GM08714 (cell line): ENCODE data around the gene ERC2.

ENCODE experiments used
- H3K4me3 ChIP-seq: fragments of 200-500 bp; sonication (Bioruptor generic); 2 replicates; pipeline ENCODE4 v1.5.1; 2014; ENCODE audit warnings: mild to moderate bottlenecking, low read length, inconsistent platforms
- ZNF274 ChIP-seq: IDR thresholded peaks from 2 replicates; pipeline ENCODE4 v1.6.1; 2012; ENCODE audit warnings: mild to moderate bottlenecking, low read depth, low read length

ERC2 gene

DNA sequence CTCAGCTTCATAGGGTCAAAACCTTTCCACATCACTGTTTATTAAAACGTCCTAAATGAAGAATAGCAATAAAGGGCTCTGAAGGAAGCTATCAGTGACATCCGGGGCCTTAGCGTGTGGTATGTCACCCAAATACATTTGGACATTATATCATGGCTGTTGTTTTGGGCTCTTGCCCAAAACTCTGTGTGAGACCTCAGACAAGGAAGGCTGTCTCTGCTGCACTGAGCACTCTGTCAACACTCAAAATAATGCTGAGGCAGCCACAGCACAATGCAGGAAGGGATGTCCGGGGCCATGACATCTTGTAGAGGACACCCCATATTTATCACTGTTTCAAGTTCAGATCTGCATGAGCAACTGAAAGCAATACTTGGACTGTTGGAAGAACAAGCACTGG lies 687.4 kb downstream of the ERC2 start:
- no peak overlapping the region for H3K4me3 ChIP-seq
- no peak for TF ChIP-seq ZNF274

DNA sequence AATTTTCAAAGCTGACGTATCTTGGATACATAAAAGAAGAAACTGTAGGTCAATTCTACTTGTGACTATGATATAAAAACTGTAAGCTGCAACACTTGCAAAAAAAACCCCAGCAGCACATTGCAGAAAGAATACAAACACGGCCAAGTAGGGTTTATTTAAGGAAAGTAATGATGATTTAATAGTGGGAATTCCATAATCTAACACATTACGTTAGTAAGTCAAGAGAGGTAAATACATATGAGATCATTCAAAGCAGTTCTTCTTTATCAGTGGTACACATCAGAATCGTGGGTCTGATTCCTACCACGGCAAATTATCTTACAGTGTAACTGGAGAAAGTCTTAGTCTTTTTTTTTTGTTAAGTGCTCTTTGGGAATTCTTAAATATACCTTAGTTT lies 688.7 kb downstream of the ERC2 start:
- TF ChIP-seq ZNF274: no peak
- H3K4me3 ChIP-seq: no peak overlapping the region

DNA sequence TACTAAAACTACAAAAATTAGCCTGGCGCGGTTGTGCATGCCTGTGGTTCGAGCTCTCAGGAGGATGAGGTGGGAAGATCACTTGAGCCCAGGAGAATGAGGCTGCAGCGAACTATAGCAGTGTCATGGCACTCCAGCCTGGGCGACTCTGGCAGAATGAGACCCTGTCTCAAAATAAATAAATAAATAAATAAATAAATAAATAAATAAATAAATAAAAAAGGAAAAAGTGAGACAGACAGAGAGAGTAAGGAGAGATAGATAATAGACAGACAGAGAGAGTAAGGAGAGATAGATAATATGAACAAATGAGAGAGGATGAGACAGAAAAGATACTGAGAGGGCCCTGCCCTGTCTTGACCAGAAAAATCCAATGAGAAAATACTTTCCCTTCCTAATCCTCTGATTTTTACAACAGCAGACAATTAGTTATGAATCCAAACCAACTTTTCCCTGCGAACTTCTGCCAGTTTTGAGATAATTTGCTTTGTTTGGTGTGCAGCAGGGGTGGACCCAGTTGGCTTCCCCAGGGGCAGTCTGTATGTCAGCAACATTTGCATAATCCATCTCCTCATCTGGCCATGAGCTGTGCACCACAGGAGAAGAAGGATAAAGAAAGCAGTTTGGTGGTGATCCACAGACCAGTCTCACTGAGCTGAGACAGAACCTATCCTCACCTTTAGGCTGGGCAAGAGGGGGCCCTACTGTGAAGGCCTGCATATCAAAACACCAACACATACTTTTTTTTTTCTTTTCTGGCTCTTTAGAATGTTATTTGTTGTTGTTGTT lies 692.7 kb downstream of the ERC2 start:
- no peak overlapping the region for H3K4me3 ChIP-seq
- TF ChIP-seq ZNF274: no peak

DNA sequence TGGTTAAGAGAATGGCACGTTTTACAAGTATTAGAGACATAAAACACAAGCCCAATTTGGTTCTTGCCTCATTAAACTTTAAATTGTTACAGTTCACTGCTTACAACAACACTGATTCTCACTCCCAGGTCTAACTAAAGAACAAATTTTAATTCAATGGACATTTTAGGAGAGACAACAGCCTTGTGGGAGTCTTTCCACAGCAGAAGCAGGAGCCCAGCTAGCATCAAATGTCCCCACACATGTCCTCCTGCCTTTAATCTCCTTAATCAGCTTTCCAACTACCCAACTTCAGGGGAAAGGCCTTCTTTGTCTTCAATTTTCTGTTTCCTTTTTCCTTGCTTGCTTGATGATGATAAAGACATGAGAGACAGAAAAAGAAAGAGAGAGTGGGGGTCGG lies 693.4 kb downstream of the ERC2 start:
- no peak for TF ChIP-seq ZNF274
- H3K4me3 ChIP-seq: no peak overlapping the region

DNA sequence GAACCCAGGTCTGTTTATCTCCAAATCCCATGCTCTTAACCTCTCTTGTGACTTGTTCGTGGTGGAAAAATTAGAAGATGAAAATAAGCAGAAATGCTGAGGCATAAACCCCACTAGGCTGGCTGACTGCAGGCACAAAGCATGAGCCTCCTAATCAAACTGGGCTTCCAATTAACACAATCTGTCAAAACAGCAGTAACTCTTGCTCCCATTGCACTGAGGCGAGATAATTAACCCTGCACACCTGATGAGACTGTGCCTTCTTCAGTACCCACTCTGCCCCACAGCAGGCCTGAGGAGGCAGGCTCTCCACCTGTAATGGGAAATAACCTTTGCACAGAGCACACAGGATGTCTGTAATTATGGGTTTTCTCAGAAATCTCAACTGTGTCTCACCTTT lies 696.8 kb downstream of the ERC2 start:
- TF ChIP-seq ZNF274: no peak
- no peak overlapping the region for H3K4me3 ChIP-seq

DNA sequence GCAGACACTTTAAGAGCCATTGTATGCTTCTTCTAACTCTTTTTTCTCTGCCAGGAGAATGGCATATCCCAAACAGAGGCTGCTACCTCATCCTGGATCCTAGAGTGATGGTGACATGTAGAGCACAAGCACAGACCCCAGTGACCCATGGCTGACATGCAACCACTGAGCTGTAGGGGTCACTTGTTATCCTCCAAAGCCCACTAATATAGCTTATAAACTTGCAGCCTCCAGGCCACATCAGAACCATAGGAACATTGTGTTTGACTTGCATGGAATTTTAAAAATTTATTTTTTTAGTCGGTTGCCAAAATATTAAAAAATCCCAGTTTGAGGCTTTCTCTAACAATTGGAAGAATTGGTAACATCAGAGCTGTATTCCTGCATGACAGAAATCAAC lies 698.2 kb downstream of the ERC2 start:
- TF ChIP-seq ZNF274: no peak
- H3K4me3 ChIP-seq: no peak overlapping the region

DNA sequence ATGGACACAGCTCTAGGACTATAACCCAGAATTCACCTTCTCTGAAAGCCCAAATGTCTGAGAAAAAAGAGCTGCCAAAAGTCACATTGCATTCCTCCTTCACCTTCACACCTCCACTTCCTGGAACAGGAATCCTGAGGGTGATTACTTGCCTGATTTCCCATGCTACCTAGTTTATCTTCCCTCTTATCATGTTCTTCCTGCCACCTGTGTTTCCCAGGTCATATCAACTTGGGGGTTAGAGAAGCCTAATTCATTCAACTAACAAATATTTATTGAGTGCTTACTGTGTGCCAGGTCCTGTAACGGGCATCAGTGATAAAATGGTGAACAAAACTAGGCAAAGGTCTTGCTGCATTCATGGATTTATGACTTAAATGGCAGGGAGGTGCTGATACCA lies 701.5 kb downstream of the ERC2 start:
- no peak for TF ChIP-seq ZNF274
- H3K4me3 ChIP-seq: no peak overlapping the region

DNA sequence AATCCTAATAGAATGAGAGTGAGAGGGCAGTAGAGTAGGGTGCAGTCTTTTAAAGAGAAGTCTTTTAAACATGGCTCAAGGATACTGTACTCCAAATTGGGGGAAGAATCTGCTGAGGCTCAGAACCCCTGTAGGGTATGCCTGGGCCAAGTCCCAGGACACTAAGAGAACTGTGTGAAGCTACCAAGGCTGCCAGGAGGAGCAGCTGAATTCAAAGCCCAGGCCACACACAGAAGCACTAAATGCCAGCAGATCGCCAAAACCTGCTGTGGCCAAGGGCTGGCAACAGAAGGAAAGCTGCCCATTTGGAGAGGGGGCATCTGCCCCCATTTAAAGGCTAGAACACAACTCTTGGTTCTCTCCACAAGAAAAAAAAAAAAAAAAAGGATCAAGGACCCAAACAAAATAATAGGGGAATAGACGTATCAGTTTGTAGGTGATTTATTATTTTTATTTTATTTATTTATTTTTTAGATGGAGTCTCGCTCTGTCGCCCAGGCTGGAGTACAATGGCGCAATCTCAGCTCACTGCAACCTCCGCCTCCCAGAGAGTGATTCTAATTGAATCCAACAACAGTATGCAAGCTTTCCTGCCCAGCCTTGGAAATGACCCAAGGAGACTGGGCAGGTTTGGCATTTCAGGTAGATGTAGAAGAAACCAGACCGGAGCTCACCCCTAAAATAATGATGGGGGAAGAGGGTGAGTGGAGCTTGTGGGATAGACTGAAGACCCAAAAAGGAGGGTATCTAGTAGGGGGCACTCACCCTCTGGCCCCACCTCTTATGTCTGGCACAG lies 702.2 kb downstream of the ERC2 start:
- TF ChIP-seq ZNF274: no peak
- H3K4me3 ChIP-seq: no peak overlapping the region

DNA sequence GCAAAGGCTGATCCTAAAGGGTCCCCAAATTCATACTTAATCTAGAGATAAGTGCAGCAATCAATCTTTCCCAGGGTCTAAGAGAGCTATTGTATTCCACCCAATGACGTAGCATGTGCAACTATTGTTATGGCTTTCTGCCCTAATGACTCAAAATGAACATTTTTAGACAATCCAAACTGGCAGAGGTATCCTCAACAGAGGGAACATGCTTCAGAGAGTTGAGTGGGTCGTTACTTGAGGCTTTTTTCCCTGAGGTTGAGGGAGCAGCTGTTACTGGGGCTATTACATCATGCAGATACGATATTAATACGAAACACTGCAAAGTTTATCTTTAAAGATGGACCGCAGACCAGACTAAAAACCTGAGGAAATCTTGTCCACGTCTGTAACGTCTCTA lies 702.9 kb downstream of the ERC2 start:
- no peak for TF ChIP-seq ZNF274

DNA sequence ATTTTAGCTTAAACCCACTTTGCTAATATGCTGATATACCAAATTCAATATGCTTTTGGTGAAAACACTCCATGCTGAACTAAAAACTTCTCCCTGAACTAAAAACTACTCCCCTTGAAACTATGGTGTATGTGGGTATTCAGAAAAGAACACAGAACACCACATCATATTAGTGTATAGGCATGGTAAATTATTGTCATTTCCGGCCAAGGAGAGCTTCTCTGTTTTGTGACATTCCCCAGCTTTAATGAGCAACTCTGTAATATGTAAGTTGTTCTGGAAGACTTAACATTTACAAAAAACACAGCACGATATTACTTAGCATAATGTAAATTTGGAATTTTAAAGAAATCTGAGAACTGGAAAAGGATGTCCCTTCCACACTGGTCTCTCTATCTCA lies 711.3 kb downstream of the ERC2 start:
- TF ChIP-seq ZNF274: no peak
- no peak overlapping the region for H3K4me3 ChIP-seq

More for the DNA sequence above, 702.9 kb downstream of the ERC2 start:
- no peak overlapping the region for H3K4me3 ChIP-seq

DNA sequence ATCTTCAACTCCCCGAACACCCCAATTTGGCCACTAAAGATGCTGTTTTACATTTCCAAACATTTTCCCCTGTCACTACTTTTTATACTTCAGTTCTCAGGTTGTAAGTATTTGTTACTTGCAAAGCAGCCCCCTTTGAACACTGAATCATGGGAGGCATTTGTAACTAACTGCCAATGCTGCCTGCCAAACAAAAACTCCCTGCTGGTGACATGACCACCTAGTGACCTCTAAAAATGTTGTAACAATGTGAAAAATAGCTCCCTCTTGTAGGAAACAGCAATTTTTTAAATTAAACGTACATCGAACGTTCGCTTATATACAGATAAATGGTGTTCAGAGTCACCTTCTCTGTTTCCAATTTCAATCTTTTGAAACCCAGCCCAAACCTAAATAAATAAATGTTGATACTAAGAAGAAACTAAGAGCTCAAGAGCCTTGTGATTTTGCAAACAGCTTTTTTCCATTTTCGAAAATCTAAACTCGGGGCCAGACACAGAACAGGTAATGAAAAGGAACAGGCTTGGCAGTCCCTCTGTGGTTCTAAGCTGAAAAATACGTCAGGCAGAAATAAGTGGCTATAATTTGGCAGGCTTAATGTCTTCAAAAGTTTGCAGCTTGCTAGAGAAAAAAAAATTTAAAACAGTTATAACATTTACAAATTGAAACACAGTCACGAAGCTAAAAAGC lies 712.6 kb downstream of the ERC2 start:
- no peak overlapping the region for H3K4me3 ChIP-seq
- no peak for TF ChIP-seq ZNF274

DNA sequence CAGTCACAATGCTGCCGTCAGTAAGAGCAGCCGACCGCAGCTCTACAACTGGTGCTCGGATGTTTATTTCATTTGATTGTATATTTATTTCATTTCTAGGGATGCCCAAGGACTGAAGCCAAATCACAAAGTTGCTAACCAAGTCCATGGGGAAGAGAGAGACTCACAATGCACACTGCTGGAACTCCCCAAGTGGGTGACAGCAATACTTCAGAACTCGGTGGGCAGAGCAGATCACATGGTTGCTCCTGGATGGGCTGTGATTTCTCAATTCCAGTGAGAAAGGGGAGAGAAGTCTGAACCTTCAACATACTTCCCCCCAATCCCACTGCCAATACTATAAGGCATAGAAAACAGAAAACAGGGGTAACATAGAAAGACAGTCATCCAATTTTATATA lies 715.4 kb downstream of the ERC2 start:
- no peak overlapping the region for H3K4me3 ChIP-seq
- TF ChIP-seq ZNF274: no peak

DNA sequence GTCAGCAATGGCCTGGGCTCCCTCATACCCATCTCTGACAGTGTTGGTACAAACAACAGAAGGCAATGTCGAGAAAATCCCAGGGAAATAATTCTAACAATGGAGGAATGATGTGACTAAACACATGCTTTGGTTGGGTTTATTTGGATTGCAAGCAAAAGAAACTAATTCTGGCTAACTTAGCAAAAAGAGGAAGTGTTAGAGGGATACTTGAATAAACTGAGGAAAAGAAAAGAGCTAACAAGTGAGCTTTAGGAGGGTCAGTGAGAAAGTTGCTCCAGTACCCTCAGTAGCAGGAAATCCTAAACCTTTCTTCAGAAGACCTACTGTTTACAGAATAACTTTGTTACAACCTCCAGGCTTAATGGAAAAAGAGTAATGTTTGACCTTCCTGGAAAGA lies 716.5 kb downstream of the ERC2 start:
- no peak for TF ChIP-seq ZNF274
- H3K4me3 ChIP-seq: no peak overlapping the region

DNA sequence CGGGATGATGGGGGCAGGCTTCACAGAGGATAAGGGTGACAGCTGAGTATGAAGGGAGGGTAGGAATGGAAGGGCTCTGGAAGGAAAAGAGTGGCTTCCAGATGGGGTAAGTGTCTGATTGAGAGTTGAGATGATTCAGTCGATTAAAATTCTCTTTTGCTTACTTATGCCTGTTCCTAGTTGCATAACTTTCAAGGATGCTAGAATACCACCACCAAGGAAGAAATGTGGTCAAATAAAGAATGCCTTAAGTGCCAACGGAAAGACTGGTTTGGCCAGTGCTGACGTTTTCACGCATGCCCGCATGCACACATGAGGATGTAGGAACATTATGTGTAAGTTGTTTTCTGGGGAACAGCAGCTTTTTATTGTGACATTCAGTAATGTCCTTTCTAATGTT lies 717.7 kb downstream of the ERC2 start:
- TF ChIP-seq ZNF274: no peak
- no peak overlapping the region for H3K4me3 ChIP-seq

DNA sequence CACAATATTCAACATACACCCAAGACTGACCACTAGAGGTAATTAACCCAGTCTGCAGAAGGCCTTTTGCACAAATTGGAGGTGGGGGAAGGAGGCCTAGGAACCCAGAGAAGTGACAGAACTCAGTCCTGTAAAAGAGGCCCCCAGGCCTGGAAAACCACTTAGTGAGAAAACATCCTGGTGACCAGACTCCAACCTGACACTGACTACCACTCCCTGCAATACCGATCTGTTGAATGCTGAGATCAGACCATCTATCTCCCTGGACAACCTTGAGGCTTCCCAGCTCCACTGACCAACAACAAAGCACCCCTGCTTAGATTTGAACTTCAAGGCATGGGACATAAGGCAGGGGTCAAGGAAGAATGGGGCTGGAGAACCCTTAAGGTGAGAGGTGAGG lies 719.2 kb downstream of the ERC2 start:
- no peak for TF ChIP-seq ZNF274

More for the DNA sequence above, 719.2 kb downstream of the ERC2 start:
- H3K4me3 ChIP-seq: no peak overlapping the region
